Effector memory CD8-positive, alpha-beta T cell (primary cell): ENCODE data around the gene CNTN5.

Experiments used
- ATAC-seq: fragments of 150-1000 bp; cut with Tn5 transposase; replicated peaks from 2 replicates; pipeline ENCODE4 v1.10.0; 2021; ENCODE audit warnings: mild to moderate bottlenecking, moderate library complexity
- DNase-seq, 3 experiments: peaks; one replicate each; pipeline ENCODE4 v3.0.0; 2021
- H3K27ac Mint-ChIP-seq, 2 donors: one replicate each; pipeline ENCODE4 v1.8.0; 2022; ENCODE audit warnings: mild to moderate bottlenecking in 2 of 2, mixed read lengths in 2 of 2, moderate library complexity in 2 of 2
- H3K27me3 Mint-ChIP-seq, 2 donors: one replicate each; pipeline ENCODE4 v1.8.0; 2022; ENCODE audit warnings: mixed read lengths in 2 of 2
- H3K36me3 Mint-ChIP-seq: one replicate; pipeline ENCODE4 v1.8.0; 2022; ENCODE audit warnings: mild to moderate bottlenecking, moderate library complexity, mixed read lengths; ENCODE audit not compliant: insufficient read depth
- H3K4me1 Mint-ChIP-seq, 2 donors: one replicate each; pipeline ENCODE4 v1.8.0; 2022; ENCODE audit warnings: low read depth in 2 of 2, mixed read lengths in 2 of 2
- H3K4me3 Mint-ChIP-seq, 2 donors: one replicate each; pipeline ENCODE4 v1.8.0; 2022; ENCODE audit warnings: mild to moderate bottlenecking in 2 of 2, mixed read lengths in 2 of 2, moderate library complexity in 2 of 2
- H3K9me3 Mint-ChIP-seq, 2 donors: one replicate each; pipeline ENCODE4 v1.8.0; 2022; ENCODE audit warnings: mixed read lengths in 2 of 2

The CNTN5 gene

GRCh38 chr11:100354736-100355135 lies 1334.0 kb downstream of the CNTN5 start:
- Mint-ChIP-seq H3K36me3 (no peaks in the 10 kb centered on the region), H3K4me3 (no peak overlapping the region), H3K27me3 (no peaks in the 10 kb centered on the region), H3K4me1 (no peaks in the 10 kb centered on the region), H3K27ac (no peak overlapping the region), H3K9me3 (peaks cover 6 to 7% of the 10 kb centered on the region in 2 donors)
- no peak for DNase-seq
- no peak for ATAC-seq

- Mint-ChIP-seq H3K9me3 (peaks cover 3 to 7% of the 10 kb centered on the region in 2 donors), H3K27me3 (no peaks in the 10 kb centered on the region), H3K36me3 (no peaks in the 10 kb centered on the region), H3K27ac (no peak overlapping the region), H3K4me1 (no peaks in the 10 kb centered on the region), H3K4me3 (no peak overlapping the region)
- ATAC-seq: no peak
- no peak for DNase-seq
These were observed 1335.3 kb downstream of the CNTN5 start for GRCh38 chr11:100356035-100356434.

GRCh38 chr11:100359281-100359680 lies 1338.5 kb downstream of the CNTN5 start:
- no peak for ATAC-seq
- no peak overlapping the region for H3K4me3 Mint-ChIP-seq
- DNase-seq: no peak
- no peaks in the 10 kb centered on the region for H3K27me3 Mint-ChIP-seq
- no peaks in the 10 kb centered on the region for H3K4me1 Mint-ChIP-seq
- H3K27ac Mint-ChIP-seq: no peak overlapping the region
- H3K9me3 Mint-ChIP-seq: peaks cover 3 to 7% of the 10 kb centered on the region in 2 donors
- H3K36me3 Mint-ChIP-seq: no peaks in the 10 kb centered on the region

- Mint-ChIP-seq H3K27ac (no peak overlapping the region), H3K36me3 (no peaks in the 10 kb centered on the region)
These were observed 1347.1 kb downstream of the CNTN5 start for GRCh38 chr11:100367892-100368291.

GRCh38 chr11:100383357-100383865 lies 1362.7 kb downstream of the CNTN5 start:
- peaks cover 14 to 17% of the 10 kb centered on the region in 2 donors for H3K9me3 Mint-ChIP-seq
- no peak overlapping the region for H3K27ac Mint-ChIP-seq
- DNase-seq (no peak), ATAC-seq (no peak)
- no peak overlapping the region for H3K4me3 Mint-ChIP-seq
- H3K4me1 Mint-ChIP-seq: no peaks in the 10 kb centered on the region
- no peaks in the 10 kb centered on the region for H3K36me3 Mint-ChIP-seq
- H3K27me3 Mint-ChIP-seq: no peaks in the 10 kb centered on the region

More at GRCh38 chr11:100367892-100368291, 1347.1 kb downstream of the CNTN5 start:
- DNase-seq (no peak), ATAC-seq (no peak)
- Mint-ChIP-seq H3K9me3 (peaks cover 4 to 7% of the 10 kb centered on the region in 2 donors), H3K4me1 (no peaks in the 10 kb centered on the region), H3K27me3 (no peaks in the 10 kb centered on the region), H3K4me3 (no peak overlapping the region)

GRCh38 chr11:100396266-100396665 lies 1375.5 kb downstream of the CNTN5 start:
- Mint-ChIP-seq H3K27ac (no peak overlapping the region), H3K27me3 (no peaks in the 10 kb centered on the region), H3K36me3 (no peaks in the 10 kb centered on the region), H3K4me1 (no peaks in the 10 kb centered on the region), H3K4me3 (no peak overlapping the region), H3K9me3 (peaks cover 7 to 13% of the 10 kb centered on the region in 2 donors)
- DNase-seq (no peak), ATAC-seq (no peak)

- ATAC-seq (no peak), DNase-seq (no peak)
- H3K27ac Mint-ChIP-seq: no peak overlapping the region
- H3K36me3 Mint-ChIP-seq: no peaks in the 10 kb centered on the region
- peaks cover 7 to 13% of the 10 kb centered on the region in 2 donors for H3K9me3 Mint-ChIP-seq
- no peaks in the 10 kb centered on the region for H3K27me3 Mint-ChIP-seq
- H3K4me3 Mint-ChIP-seq: no peak overlapping the region
- no peaks in the 10 kb centered on the region for H3K4me1 Mint-ChIP-seq
These were observed 1376.7 kb downstream of the CNTN5 start for GRCh38 chr11:100397401-100397800.

GRCh38 chr11:100403816-100404215 lies 1383.1 kb downstream of the CNTN5 start:
- no peaks in the 10 kb centered on the region for H3K27me3 Mint-ChIP-seq
- ATAC-seq (no peak), DNase-seq (no peak)
- H3K4me1 Mint-ChIP-seq: no peaks in the 10 kb centered on the region
- H3K36me3 Mint-ChIP-seq: no peaks in the 10 kb centered on the region
- H3K9me3 Mint-ChIP-seq: peaks cover 8 to 21% of the 10 kb centered on the region in 2 donors
- H3K4me3 Mint-ChIP-seq: no peak overlapping the region
- no peak overlapping the region for H3K27ac Mint-ChIP-seq

GRCh38 chr11:100404907-100405306 lies 1384.2 kb downstream of the CNTN5 start:
- Mint-ChIP-seq H3K27me3 (no peaks in the 10 kb centered on the region), H3K27ac (no peak overlapping the region), H3K4me1 (no peaks in the 10 kb centered on the region), H3K4me3 (no peak overlapping the region), H3K36me3 (no peaks in the 10 kb centered on the region), H3K9me3 (peaks cover 5 to 21% of the 10 kb centered on the region in 2 donors)
- DNase-seq (no peak), ATAC-seq (no peak)
